OCI-LY7 (cell line): ENCODE results near the gene CUX1. TPM values are rescaled to one million over a fixed set of nuclear protein-coding genes. Genes with fewer than 3 reads are reported as not detected.
A peak's percentile ranks its signal among the peaks of the same experiment; 100 is the strongest.

Experiments
- BruUV-seq: library from RNA; stranded (reverse); fragments of 400-500 nt; replicated peaks from 2 replicates; lab custom pipeline; 2021; lab: Mats Ljungman, UMichigan
- CTCF ChIA-PET: fragments of 300-600 bp; sonication (Branson Sonifier 250); formaldehyde crosslinking; loops from one replicate; lab custom pipeline; 2022; ENCODE audit warnings: antibody characterized with exemption; ENCODE audit not compliant: unreplicated experiment; lab: Charles Lee
- POLR2A ChIA-PET: fragments of 300-600 bp; sonication (Branson Sonifier 250); formaldehyde crosslinking; loops from one replicate; lab custom pipeline; 2022; ENCODE audit warnings: antibody characterized with exemption; lab: Charles Lee
- DNase-seq: peaks from one replicate; pipeline ENCODE4 v3.0.0-alpha.2; 2015; ENCODE audit warnings: low spot score
- H2AFZ ChIP-seq: fragments of 200-600 bp; sonication (generic), shearing (Covaris generic); 2 replicates; pipeline ENCODE4 v1.6.1; 2014; ENCODE audit warnings: mild to moderate bottlenecking, antibody characterized with exemption, low read length, moderate library complexity
- H3K27ac ChIP-seq: fragments of 200-600 bp; sonication (generic); 2 replicates; pipeline ENCODE4 v1.5.1; 2014; ENCODE audit warnings: mixed run types, low read depth, mild to moderate bottlenecking, moderate library complexity, low read length, inconsistent platforms; ENCODE audit not compliant: poor library complexity, severe bottlenecking
- H3K36me3 ChIP-seq: fragments of 200-600 bp; sonication (generic); 2 replicates; pipeline ENCODE4 v1.6.1; 2014; ENCODE audit warnings: mild to moderate bottlenecking, antibody characterized with exemption, low read length, moderate library complexity, mixed read lengths; ENCODE audit not compliant: insufficient read depth
- H3K4me1 ChIP-seq: fragments of 200-600 bp; sonication (generic); 2 replicates; pipeline ENCODE4 v1.5.1; 2014; ENCODE audit warnings: mild to moderate bottlenecking, low read length; ENCODE audit not compliant: insufficient read depth, poor library complexity, severe bottlenecking
- H3K4me2 ChIP-seq: fragments of 200-600 bp; sonication (generic); 2 replicates; pipeline ENCODE4 v1.6.1; 2014; ENCODE audit warnings: mild to moderate bottlenecking, low read length
- H3K4me3 ChIP-seq: fragments of 200-600 bp; sonication (generic); 2 replicates; pipeline ENCODE4 v1.5.1; 2014; ENCODE audit warnings: mild to moderate bottlenecking, low read depth, low read length; ENCODE audit not compliant: poor library complexity, severe bottlenecking
- H3K79me2 ChIP-seq: fragments of 200-600 bp; sonication (generic); 2 replicates; pipeline ENCODE4 v1.6.1; 2016; ENCODE audit warnings: low read depth, mild to moderate bottlenecking, low read length, moderate library complexity, mixed read lengths; ENCODE audit not compliant: insufficient read depth
- H3K9me2 ChIP-seq: fragments of 200-600 bp; sonication (generic); 2 replicates; pipeline ENCODE4 v1.6.1; 2016; ENCODE audit warnings: mild to moderate bottlenecking, low read length, mixed read lengths; ENCODE audit not compliant: insufficient read depth
- H3K9me3 ChIP-seq: fragments of 200-600 bp; sonication (generic); 2 replicates; pipeline ENCODE4 v1.6.1; 2014; ENCODE audit warnings: mild to moderate bottlenecking, mixed run types, low read length, mixed read lengths
- H4K20me1 ChIP-seq: fragments of 200-600 bp; sonication (generic); 2 replicates; pipeline ENCODE4 v1.6.1; 2014; ENCODE audit warnings: mild to moderate bottlenecking, antibody characterized with exemption, low read length, moderate library complexity, mixed read lengths; ENCODE audit not compliant: insufficient read depth
- EZH2phosphoT487 ChIP-seq: fragments of 200-600 bp; sonication (generic); IDR thresholded peaks from 2 replicates; pipeline ENCODE4 v1.6.1; 2018; ENCODE audit warnings: low read depth, borderline replicate concordance, mild to moderate bottlenecking, mixed run types, antibody characterized with exemption, low read length, moderate library complexity, mixed read lengths
- intact Hi-C: fragments of 100-400 bp; cut with micrococcal nuclease; formaldehyde crosslinking; loops from one replicate; pipeline ENCODE4 v1.10.0; 2022; ENCODE audit not compliant: unreplicated experiment
- total RNA-seq, 2 experiments: library from RNA; depleted of rRNA in 1 of 2; stranded (reverse); fragments of >200 nt in 1 of 2; shearing (Covaris generic) in 1 of 2; gene quantifications; 2 replicates each; pipeline ENCODE4 v1.2.3, GENCODE V29; 2014 to 2022
- TF ChIP-seq, protein P1 (sequence below): fragments of 200-600 bp; sonication (generic); conservative IDR thresholded peaks from 2 replicates; pipeline ENCODE4 v1.5.1; 2014; ENCODE audit warnings: mild to moderate bottlenecking, antibody characterized with exemption, low read length, moderate library complexity, mixed read lengths

Gene CUX1
- total RNA-seq, 2 experiments from 2014 or later = 143 to 199 TPM

DNA sequence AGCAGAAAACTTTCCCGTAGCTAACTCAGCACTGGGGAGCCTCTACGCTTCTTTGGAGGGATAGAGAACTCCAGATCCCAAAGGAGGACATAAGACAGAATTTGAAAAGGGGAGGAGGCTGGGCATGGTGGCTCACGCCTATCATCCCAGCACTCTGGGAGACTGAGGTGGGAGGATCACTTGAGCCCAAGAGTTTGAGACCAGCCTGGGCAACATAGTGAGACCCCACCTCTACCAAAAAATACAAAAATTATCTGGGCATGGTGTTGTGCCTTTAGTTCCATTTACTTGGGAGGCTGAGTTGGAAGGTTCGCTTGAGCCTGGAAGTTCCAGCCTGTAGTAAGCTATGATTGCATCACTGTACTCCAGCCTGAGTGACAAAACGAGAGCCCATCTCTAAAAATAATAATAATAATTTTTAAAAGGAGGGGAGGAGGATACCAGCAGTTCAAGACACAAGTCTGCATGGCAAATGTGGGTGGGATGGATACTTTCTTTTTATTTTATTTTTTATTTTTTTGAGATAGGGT, 303.3 kb downstream of the CUX1 start:
- H3K36me3 ChIP-seq = peaks cover 93% of the 10 kb centered on the region
- H3K4me2 ChIP-seq = no peak overlapping the region
- no peak overlapping the region for H2AFZ ChIP-seq
- intact Hi-C loops = no loop called here
- BruUV-seq = no TSS peak
- POLR2A ChIA-PET = no interaction called here
- CTCF ChIA-PET = no interaction called here
- TF ChIP-seq, protein P1, sequence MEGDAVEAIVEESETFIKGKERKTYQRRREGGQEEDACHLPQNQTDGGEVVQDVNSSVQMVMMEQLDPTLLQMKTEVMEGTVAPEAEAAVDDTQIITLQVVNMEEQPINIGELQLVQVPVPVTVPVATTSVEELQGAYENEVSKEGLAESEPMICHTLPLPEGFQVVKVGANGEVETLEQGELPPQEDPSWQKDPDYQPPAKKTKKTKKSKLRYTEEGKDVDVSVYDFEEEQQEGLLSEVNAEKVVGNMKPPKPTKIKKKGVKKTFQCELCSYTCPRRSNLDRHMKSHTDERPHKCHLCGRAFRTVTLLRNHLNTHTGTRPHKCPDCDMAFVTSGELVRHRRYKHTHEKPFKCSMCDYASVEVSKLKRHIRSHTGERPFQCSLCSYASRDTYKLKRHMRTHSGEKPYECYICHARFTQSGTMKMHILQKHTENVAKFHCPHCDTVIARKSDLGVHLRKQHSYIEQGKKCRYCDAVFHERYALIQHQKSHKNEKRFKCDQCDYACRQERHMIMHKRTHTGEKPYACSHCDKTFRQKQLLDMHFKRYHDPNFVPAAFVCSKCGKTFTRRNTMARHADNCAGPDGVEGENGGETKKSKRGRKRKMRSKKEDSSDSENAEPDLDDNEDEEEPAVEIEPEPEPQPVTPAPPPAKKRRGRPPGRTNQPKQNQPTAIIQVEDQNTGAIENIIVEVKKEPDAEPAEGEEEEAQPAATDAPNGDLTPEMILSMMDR = no peak
- TF ChIP-seq EZH2phosphoT487 = no peak
- no peak for DNase-seq
- H3K4me3 ChIP-seq = no peak overlapping the region
- no peaks in the 10 kb centered on the region for H3K9me2 ChIP-seq
- H3K4me1 ChIP-seq = peaks cover 14% of the 10 kb centered on the region
- no peaks in the 10 kb centered on the region for H3K79me2 ChIP-seq
- no peaks in the 10 kb centered on the region for H4K20me1 ChIP-seq
- H3K9me3 ChIP-seq = no peaks in the 10 kb centered on the region
- no peak overlapping the region for H3K27ac ChIP-seq

DNA sequence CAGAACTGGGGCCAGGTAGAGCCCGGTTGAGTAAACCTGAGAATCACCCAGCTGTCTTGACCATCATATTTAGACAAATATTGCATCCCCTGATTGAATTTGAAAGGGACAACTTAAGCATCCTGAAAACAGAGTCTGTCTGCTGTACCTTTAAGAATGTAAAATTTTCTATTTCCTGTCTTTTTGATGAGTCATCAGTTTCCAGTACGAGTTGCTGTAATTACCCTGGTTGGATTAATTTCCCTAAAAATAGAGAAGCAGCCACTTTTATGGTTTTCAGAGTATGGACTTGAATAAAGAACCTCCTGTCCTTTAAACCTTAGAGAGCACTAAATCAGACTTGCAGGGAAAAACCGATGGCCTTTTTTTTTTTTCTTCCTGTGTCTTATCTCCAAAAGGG, 304.6 kb downstream of the CUX1 start:
- intact Hi-C loops = no loop called here
- Histone ChIP-seq H3K4me3 (no peak overlapping the region), H3K36me3 (peaks cover 92% of the 10 kb centered on the region), H3K4me2 (peak overlapping the region; percentile 14; the same call in 1 of the 2 replicates), H2AFZ (no peak overlapping the region), H3K9me2 (no peaks in the 10 kb centered on the region), H4K20me1 (no peaks in the 10 kb centered on the region), H3K27ac (peak overlapping the region; percentile 19), H3K9me3 (no peaks in the 10 kb centered on the region), H3K4me1 (peaks cover 14% of the 10 kb centered on the region), H3K79me2 (no peaks in the 10 kb centered on the region)
- DNase-seq = peak; percentile 50
- no peak for TF ChIP-seq EZH2phosphoT487
- TF ChIP-seq, protein P1 = no peak
- ChIA-PET CTCF (no interaction called here), POLR2A (no interaction called here)
- no TSS peak for BruUV-seq

DNA sequence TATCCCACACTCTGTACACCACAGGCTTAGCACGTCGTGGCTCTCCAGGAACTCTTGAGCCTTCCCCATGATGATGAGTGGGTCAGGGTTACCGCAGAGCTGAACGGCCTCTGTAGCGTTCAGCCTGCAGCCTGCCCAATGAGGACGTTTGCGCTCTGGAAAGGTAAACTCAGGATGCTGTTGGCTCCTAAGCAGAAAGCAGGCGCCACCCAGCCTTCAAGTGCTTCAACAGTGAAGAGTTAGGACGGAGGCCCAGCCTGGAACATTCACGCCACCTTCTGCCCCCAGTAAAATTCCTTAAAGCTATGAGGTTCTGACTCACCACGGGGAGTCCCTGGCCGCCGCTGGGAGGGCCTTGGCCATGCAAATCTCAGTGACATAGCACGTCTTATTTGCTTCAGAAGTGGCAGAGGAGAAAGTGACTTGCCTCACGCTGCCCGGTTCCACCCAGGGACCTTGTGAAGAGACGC, 307.7 kb downstream of the CUX1 start:
- ChIA-PET POLR2A (interaction anchor here (0.6 kb wide), 1 partner anchor 108 kb away, joined by 4 read pairs; no protein-coding TSS in a partner anchor), CTCF (no interaction called here)
- Histone ChIP-seq H2AFZ (no peak overlapping the region), H3K4me3 (no peak overlapping the region), H3K4me2 (no peak overlapping the region), H3K9me2 (no peaks in the 10 kb centered on the region), H4K20me1 (no peaks in the 10 kb centered on the region), H3K9me3 (no peaks in the 10 kb centered on the region), H3K27ac (no peak overlapping the region), H3K79me2 (no peaks in the 10 kb centered on the region), H3K4me1 (peaks cover 14% of the 10 kb centered on the region), H3K36me3 (peaks cover 92% of the 10 kb centered on the region)
- TF ChIP-seq EZH2phosphoT487 = no peak
- TF ChIP-seq, protein P1 = no peak
- DNase-seq = no peak
- no TSS peak for BruUV-seq
- intact Hi-C loops = no loop called here
